Nephron (organoid): ENCODE data around the gene LANCL2.

Experiments used
- H3K27ac Mint-ChIP-seq, 3 experiments: 2 replicates each; pipeline ENCODE4 v1.8.0; 2020; ENCODE audit warnings: mixed read lengths in 3 of 3, mild to moderate bottlenecking in 2 of 3, moderate library complexity in 1 of 3
- H3K27me3 Mint-ChIP-seq: 2 replicates; pipeline ENCODE4 v1.8.0; 2021; ENCODE audit warnings: low read depth, mild to moderate bottlenecking, moderate library complexity, mixed read lengths
- H3K36me3 Mint-ChIP-seq: 2 replicates; pipeline ENCODE4 v1.8.0; 2020; ENCODE audit warnings: low read depth, mixed read lengths
- H3K4me1 Mint-ChIP-seq: 2 replicates; pipeline ENCODE4 v1.8.0; 2020; ENCODE audit warnings: mixed read lengths
- H3K4me3 Mint-ChIP-seq, 3 experiments: 2 replicates each; pipeline ENCODE4 v1.8.0; 2020; ENCODE audit warnings: mild to moderate bottlenecking in 3 of 3, mixed read lengths in 3 of 3, moderate library complexity in 2 of 3
- H3K9me3 Mint-ChIP-seq: 2 replicates; pipeline ENCODE4 v1.8.0; 2020; ENCODE audit warnings: mixed read lengths
- CTCF ChIP-seq, 3 experiments: fragments of 200-600 bp; sonication (generic); IDR thresholded peaks; one replicate each; pipeline ENCODE4 v1.5.0; 2021; ENCODE audit warnings: antibody characterized with exemption in 3 of 3; ENCODE audit not compliant: unreplicated experiment in 3 of 3

Gene LANCL2

DNA sequence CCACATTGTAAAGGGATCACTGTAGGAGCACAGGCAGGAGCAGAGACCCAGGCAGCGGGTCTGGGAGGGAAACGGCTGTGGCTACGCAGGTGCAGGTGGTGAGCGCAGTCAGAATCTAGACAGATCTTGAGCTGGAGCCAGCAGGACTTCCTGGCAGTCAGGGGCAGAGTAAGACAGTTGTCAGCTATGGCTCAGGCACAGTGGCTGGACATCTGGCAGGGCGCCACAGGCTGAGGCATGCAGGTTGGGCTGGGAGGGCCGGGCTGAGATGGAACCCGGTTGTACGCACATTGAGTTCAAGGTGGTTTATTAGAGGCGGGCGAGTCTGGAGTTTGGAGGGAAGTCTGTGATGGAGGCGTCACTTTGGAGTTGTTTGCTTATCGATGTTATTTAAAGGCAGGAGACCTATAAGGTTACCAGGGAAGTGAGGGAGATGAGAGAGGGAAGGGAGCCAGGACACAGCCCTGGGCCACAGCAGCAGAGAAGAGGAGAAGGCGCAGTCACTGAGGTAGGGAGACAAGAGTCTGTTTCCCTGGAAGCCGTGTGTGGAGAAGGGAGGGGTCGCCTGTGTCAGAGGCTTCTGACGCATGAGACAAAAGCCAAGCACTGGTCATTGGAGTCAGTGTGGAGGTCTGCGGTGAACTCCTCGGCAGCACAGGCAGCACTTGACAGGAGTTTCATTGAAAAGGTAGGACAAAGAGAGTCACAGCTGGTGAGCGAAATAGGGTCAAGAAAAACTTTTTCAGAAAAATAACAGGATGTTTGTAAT lies 73.8 kb downstream of the LANCL2 start:
- H3K36me3 Mint-ChIP-seq: no peaks in the 10 kb centered on the region
- no peaks in the 10 kb centered on the region for H3K4me1 Mint-ChIP-seq
- H3K27me3 Mint-ChIP-seq: peaks cover 3% of the 10 kb centered on the region
- no peaks in the 10 kb centered on the region for H3K9me3 Mint-ChIP-seq
- H3K4me3 Mint-ChIP-seq: no peak overlapping the region
- H3K27ac Mint-ChIP-seq: no peak overlapping the region
- TF ChIP-seq CTCF (IDR thresholded peaks at IDR 0.05; ENCODE audit: unreplicated experiment in 3 of 3): no peak

GRCh38 chr7:55439627-55440026 lies 74.5 kb downstream of the LANCL2 start:
- no peaks in the 10 kb centered on the region for H3K9me3 Mint-ChIP-seq
- no peaks in the 10 kb centered on the region for H3K36me3 Mint-ChIP-seq
- H3K27ac Mint-ChIP-seq: no peak overlapping the region
- peaks cover 3% of the 10 kb centered on the region for H3K27me3 Mint-ChIP-seq
- no peak for TF ChIP-seq CTCF (IDR thresholded peaks at IDR 0.05; ENCODE audit: unreplicated experiment in 3 of 3)
- no peak overlapping the region for H3K4me3 Mint-ChIP-seq
- H3K4me1 Mint-ChIP-seq: no peaks in the 10 kb centered on the region

DNA sequence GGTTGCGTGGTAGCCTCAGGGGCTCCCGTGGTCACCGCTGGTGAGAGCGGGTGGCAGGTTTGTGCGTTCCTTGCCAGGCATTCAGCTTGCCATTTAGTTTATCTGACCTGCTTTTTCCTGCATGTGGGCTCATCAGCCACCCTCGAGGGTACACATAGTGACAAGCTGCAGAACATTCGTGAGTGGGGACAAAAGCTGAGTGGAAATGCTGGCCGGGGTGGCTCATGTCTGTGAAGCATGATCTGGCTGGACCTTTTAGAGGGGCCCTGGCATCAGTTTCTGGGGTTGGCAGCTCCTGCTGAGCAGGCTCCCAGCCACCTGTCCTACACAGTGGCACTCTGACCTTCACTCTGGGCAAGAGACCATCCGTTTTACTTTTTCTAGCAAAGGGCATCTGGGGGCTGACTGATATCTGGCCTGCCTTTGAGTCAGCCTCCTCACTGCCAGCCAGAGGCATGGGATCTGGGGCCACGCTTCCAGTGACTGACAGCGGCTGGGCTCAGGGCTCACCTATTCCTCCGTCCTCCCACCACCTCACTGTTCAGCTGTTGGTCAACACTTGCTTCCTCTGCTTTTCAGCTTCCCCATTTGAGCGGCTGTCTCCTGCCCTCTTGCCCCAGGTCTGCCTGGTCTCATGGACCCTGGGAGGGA lies 75.0 kb downstream of the LANCL2 start:
- Mint-ChIP-seq H3K4me3 (no peak overlapping the region), H3K9me3 (no peaks in the 10 kb centered on the region), H3K36me3 (no peaks in the 10 kb centered on the region), H3K27me3 (peaks cover 3% of the 10 kb centered on the region), H3K4me1 (no peaks in the 10 kb centered on the region), H3K27ac (no peak overlapping the region)
- TF ChIP-seq CTCF (IDR thresholded peaks at IDR 0.05; ENCODE audit: unreplicated experiment in 3 of 3): no peak

DNA sequence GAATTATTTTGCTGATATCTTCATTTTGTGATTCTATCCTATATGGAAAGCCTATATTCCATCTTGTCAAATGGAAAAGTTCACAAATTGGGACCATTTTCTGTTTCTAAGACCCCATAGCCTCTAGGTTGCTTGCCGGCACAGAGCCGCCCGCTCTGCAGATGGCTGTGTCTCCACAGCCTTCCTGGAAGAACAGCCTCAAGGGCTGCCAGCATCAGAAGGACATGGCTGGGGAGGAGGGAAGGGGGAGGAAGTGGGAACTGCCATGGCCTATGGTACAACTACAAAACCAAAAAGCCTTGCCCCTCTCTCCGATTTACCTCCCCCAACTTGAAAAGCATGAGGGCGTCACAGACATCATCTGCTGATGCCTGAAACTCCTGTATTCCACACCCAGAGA lies 75.9 kb downstream of the LANCL2 start:
- Mint-ChIP-seq H3K9me3 (no peaks in the 10 kb centered on the region), H3K36me3 (no peaks in the 10 kb centered on the region), H3K27me3 (peaks cover 3% of the 10 kb centered on the region), H3K27ac (no peak overlapping the region), H3K4me1 (no peaks in the 10 kb centered on the region), H3K4me3 (no peak overlapping the region)
- no peak for TF ChIP-seq CTCF (IDR thresholded peaks at IDR 0.05; ENCODE audit: unreplicated experiment in 3 of 3)

- peak overlapping the region in 1 of 3 experiments; percentile 7 for H3K27ac Mint-ChIP-seq
- TF ChIP-seq CTCF (IDR thresholded peaks at IDR 0.05; ENCODE audit: unreplicated experiment in 3 of 3): no peak
- no peaks in the 10 kb centered on the region for H3K9me3 Mint-ChIP-seq
- H3K4me3 Mint-ChIP-seq: no peak overlapping the region
- H3K4me1 Mint-ChIP-seq: no peaks in the 10 kb centered on the region
- no peaks in the 10 kb centered on the region for H3K36me3 Mint-ChIP-seq
- peaks cover 3% of the 10 kb centered on the region for H3K27me3 Mint-ChIP-seq
Observed at GRCh38 chr7:55441774-55442522, 76.8 kb downstream of the LANCL2 start.
